ENCODE measurements around the gene LY6G5B. TPM values are rescaled to one million over a fixed set of nuclear protein-coding genes. Genes with fewer than 3 reads are reported as not detected.

Gene LY6G5B
- total RNA-seq, 1 experiment from 2014 or later = 2.8 TPM

DNA sequence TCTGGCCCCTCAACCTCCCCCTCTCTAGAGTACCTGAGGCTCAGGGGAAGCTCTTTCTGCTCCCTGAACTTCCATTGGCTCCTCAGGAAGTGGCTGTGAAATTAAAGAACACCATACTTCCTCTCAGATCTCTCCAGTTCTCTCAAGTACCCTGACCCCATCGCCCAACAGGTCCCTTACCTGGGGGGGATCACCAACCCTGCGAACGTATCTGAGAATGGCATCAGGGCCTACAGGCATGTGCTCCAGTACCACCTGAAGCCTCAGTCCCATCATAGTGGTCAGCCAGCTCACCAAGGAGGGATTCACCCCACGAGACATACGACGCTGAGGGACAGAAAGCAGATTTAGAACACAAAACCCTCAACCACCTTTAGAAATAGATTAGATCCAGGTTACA lies 29.2 kb upstream of the LY6G5B start:
- DNase-seq (ENCODE audit: extremely low read depth, low read depth) = no peak

GRCh38 chr6:31641370-31641769 lies 28.4 kb upstream of the LY6G5B start:
- DNase-seq (ENCODE audit: extremely low read depth, low read depth) = no peak

DNA sequence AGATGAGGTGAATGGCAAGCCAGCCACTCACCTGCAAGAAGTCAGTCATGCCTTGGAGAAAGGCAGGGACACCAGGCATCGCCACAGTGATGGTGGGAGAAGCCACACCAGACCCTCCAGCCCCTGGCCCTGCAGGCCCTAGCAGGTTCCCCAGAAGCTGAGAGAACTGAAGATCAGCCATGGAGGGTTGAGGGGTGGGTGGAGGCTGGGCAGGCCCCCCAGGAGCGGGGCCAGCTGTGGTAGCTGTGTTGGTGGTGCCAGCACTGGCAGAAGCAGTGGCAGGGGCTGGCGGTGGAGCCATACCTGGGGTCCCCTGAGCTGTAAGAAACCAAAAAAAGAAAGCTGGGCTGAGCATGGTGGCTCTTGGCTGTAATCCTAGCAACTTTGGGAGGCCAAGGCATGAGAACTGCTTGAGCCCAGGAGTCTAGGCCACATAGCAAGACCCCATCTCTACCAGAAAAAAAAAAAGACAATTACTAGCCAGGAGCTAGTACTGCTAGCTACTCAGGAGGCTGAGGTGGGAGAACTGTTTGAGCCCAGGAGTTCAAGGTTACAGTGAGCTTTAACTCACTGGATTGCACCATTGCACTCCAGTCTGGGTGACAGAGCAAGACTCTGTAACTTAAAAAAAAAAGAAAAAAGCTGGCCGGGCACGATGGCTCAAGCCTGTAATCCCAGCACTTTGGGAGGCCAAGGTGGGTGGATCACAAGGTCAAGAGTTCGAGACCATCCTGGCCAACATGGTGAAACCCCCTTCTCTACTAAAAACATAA lies 26.8 kb upstream of the LY6G5B start:
- DNase-seq (ENCODE audit: extremely low read depth, low read depth) = no peak

- no peak for DNase-seq (ENCODE audit: extremely low read depth, low read depth)
Measured at GRCh38 chr6:31643818-31644454, 25.8 kb upstream of the LY6G5B start.

DNA sequence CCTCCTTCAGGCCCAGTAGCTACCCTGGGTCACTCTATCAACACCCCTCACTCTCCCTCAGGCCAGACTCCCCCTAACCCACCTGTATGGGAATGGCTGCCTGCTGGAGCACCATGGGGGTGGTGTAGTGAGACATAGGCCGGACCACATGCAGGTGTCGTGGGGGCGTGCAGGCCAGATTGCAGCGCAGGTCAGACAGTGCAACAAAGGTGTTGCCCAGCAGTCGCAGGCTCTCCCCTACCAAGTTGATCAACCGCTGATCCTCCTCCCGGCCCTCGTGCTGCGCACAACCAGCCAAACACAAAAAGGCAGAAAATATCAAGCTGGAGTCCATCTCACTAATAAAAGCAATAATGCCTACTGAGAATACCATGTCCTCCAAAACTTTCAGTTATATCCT lies 24.5 kb upstream of the LY6G5B start:
- DNase-seq (ENCODE audit: extremely low read depth, low read depth) = no peak

DNA sequence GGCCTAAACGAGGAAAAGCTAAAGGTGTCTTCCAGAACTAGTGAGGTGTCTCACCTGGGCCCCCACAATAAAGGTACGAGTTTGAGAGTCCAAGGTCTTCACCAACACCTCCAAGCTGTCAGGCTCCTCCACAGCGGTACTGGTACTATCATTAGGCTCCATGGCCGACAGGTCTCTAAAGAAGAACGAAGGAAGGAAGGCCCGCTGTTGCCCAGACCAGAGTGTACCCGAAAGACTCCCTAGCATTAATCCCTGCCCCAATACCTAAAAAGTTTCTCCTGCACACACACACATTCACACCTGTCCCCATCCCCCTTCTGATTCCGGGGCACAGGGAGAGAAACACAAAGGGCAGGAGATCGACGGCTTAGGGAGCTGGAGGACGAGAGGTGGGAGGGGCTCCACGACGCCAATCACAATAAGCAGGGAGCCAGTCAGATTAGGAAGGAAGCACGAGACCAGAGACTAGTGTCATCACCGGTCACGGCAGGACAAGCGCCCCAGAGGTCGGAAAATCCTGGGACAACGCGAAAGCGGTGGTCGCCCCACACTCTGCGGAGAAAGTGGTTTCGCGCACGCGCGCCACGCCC lies 18.1 kb upstream of the LY6G5B start:
- DNase-seq (ENCODE audit: extremely low read depth, low read depth) = no peak

GRCh38 chr6:31652925-31653724 lies 16.7 kb upstream of the LY6G5B start:
- DNase-seq (ENCODE audit: extremely low read depth, low read depth) = no peak

GRCh38 chr6:31654574-31655348 lies 15.0 kb upstream of the LY6G5B start:
- DNase-seq (ENCODE audit: extremely low read depth, low read depth) = no peak

GRCh38 chr6:31655349-31656237 lies 14.2 kb upstream of the LY6G5B start, which contains the start of gene APOM:
Gene APOM, plus strand, starts transcription at chr6:31655894. Its CDS starts 73 bp downstream, at chr6:31655967.
- no peak for DNase-seq (ENCODE audit: extremely low read depth, low read depth)

- DNase-seq (ENCODE audit: extremely low read depth, low read depth) = no peak
Measured at GRCh38 chr6:31657406-31658157, 12.2 kb upstream of the LY6G5B start.

DNA sequence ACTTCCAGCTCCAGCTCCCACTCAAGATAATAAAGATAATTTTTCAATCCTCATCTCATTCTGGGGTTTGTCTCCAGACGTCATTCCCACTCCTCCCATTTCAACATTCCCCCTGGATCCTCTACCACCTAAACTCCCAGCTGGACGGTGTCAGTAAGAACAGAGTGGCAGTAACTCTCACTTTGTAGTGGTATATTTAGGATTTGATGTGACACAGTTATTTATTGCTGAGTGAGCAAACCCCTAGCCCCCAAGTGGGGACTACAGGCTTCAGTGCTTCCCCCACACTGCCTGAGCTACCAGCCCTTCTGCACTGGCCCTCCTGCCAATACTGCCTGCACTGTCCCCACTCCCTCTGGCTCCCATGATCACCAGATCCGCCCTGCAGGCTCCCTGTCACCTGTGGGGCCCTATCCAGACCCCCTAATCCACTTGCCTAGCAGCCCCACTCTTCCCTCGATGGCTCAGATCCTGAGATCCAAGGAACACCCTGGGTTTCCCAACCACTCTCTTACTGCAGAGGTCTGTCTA lies 11.6 kb upstream of the LY6G5B start:
- DNase-seq (ENCODE audit: extremely low read depth, low read depth) = no peak

DNA sequence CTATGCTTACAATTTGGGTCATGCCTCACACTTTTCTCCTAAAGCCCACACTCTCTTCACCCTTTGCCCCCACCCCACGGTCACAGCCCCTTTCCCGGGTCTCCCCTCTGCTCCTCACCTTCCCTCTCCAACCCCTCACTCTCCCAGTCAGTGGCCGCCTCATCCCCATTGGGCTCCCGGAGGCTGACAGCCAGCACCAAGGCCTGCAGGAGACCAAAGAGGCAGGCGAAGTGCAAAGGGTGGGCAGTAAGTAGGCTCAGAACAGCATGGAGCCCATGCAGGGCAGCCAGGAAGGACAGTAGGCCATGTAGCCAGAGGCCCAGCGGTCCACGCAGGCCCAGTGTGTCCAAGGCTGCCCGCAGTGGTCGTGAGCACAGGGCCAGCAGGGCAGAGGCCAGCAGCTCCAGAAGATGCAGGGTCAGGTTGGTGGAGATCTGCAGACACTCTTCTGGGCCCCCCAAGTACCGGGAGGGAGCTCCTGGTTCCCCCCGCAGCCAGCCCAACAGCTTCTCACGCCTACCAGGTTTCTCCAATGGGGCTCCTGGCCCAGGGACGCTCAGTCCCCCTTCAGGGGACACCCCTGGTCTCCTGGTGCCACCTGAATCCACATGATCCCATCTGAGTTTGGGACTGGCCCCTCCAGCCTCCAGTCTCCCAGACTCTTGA lies 10.7 kb upstream of the LY6G5B start:
- DNase-seq (ENCODE audit: extremely low read depth, low read depth) = no peak

- DNase-seq (ENCODE audit: extremely low read depth, low read depth) = no peak
Measured at GRCh38 chr6:31659649-31660380, 10.0 kb upstream of the LY6G5B start.

- DNase-seq (ENCODE audit: extremely low read depth, low read depth) = peak; percentile 62
Measured at GRCh38 chr6:31660381-31661261, 9.2 kb upstream of the LY6G5B start, which contains the start of gene C6orf47. Gene C6orf47, minus strand, starts transcription at chr6:31660778. Its CDS starts 831 bp downstream, at chr6:31659947.

DNA sequence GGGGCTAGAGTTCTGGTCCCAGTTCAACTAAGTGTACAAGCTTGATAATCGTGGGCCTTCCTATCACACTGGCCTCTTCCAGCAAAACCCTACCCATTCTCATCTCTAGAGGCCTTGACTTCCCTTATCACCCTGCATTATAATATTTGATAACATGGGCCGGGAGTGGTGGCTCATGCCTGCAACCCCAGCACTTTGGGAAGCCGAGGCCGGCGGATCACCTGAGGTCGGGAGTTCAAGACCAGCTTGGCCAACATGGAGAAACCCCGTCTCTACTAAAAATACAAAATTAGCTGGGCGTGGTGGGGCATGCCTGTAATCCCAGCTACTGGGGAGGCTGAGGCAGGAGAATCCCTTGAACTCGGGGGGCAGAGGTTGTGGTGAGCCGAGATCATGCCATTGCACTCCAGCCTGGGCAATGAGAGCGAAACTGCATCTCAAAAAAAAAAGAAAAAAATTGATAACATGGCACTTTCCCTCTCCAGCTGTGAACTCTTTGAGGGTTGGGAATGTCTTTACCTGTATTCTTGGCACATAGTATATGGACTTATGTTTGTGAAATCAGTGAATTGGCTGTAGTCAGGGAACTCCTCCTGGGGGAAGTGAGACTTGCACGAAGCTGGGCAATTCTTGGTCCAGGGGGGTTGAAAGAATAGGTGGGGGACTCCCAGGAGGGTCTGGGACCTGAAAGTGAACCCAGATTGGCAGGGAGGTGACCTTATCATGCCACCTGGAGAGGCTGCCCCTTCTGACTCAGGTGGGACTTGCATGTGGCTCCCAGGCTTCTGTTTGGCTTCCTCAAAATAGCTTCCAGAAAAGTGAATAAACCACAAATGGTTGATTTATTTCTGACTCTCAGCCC lies 8.3 kb upstream of the LY6G5B start:
- DNase-seq (ENCODE audit: extremely low read depth, low read depth) = no peak

Data from NCI-H460 (cell line).